GM19324 (cell line): ENCODE results near the gene MOGAT1.
"Not testable (repeated sequence)": the region's sequence is repeated elsewhere in the genome, so short reads cannot be mapped to it uniquely, and the experiment has no call there.

Source experiments
- ATAC-seq: cut with Tn5 transposase; IDR thresholded peaks from one replicate; pipeline ENCODE4 v1.9.1; 2021; ENCODE audit warnings: mild to moderate bottlenecking, moderate library complexity; ENCODE audit not compliant: unreplicated experiment, low FRiP score

MOGAT1 gene

DNA sequence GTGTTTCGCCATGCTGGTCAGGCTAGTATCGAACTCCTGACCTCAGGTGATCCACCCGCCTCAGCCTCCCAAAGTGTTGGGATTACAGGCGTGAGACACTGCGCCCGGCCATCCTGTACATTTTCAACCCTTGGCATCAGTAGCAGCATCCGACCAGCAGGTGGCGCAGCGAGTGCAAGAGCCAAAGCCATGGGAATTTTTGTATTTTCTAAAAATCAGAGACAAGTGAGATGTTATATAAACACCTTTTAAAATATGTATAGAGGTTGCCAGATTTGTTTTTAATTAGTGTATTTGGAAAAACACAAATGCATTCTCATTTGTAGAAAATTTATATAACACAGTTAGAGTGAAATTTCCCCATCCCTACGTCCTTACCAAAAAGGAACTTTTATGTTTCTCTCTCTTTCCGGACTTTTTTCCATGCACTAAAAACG is 36.8 kb downstream of the MOGAT1 start:
- peak; percentile 44 for ATAC-seq

DNA sequence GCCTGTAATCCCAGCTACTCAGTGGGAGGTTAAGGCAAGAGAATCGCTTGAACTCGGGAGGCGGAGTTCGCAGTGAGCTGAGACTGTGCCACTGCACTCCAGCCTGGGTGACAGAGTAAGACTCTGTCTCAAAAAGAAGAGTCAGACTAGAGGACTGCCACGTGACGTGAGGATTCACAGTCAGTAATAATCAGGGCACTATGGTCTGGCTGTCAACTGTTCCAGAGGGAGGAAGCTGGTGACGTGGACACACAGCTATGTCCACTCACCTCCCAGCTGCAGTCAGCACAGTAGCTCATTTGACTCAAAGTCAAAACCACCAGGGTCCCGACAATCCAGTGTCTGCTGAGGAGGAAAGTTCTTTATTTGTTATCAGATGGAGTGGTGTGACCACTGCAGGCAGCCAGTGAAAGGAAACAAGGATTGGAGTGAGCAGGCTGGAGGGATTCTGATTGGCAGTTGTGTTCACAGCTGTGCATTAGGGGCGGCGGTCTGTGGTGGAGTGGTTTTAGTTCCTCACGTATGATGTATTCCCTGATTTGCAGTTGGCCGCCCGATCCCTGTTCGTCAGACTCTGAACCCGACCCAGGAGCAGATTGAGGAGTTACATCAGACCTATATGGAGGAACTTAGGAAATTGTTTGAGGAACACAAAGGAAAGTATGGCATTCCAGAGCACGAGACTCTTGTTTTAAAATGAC is 37.9 kb downstream of the MOGAT1 start:
- no peak for ATAC-seq

DNA sequence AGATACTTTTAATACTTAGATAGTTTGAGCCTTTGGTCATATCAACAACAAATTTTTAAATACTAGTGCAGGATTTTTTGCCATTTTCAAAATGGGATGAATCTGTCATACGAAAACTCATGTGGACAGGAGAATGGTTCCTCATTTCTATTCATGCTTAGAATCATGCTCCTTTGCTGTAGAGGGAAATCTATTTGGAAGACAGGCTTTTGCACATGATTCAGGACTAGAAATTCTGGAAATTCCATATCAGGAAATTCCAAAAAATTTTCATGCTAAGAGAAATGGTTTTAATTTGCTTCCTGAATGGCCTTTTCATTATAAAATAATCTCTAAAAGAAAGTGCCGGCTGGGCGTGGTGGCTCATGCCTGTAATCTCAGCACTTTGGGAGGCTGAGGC is 39.3 kb downstream of the MOGAT1 start:
- ATAC-seq: no peak

- ATAC-seq: no peak
These were observed 40.0 kb downstream of the MOGAT1 start for GRCh38 chr2:222711315-222711940.

DNA sequence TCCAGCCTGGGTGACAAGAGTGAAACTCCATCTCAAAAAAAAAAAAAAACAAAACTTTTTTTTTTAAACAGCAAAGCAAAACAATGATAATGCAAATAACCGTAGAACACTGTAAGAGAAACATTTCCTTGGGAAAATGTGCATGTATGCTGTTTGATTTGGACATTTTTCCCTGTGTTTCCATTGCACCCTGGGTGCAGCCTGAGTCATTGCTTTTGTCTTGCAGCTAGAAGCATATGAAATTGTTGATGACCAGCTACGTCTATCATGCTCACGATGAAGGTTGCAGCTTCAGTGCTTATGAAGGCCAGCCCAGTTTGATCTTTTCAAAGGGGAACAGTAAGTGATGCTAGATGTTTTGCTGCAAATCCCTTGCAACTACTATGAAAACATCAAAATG is 41.5 kb downstream of the MOGAT1 start:
- no peak for ATAC-seq

- no peak for ATAC-seq
These were observed 43.1 kb downstream of the MOGAT1 start for GRCh38 chr2:222714361-222715241.

- no peak for ATAC-seq
These were observed 44.3 kb downstream of the MOGAT1 start for GRCh38 chr2:222715742-222716141.

DNA sequence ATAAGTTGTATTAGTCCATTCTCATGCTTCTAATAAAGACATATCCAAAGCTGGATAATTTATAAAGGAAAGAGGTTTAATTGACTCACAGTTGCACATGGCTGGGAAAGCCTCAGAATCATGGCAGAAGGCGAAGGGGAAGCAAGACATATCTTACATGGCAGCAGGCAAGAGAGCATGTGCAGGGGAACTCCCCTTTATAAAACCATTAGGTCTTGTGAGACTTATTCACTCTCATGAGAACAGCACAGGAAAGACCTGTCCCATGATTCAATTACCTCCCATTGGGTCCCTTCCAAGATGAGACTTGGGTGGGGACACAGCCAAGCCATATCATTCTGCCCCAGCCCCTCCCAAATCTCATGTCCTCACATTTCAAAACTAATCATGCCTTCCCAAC is 48.3 kb downstream of the MOGAT1 start:
- not testable (repeated sequence) for ATAC-seq

- not testable (repeated sequence) for ATAC-seq
These were observed 50.1 kb downstream of the MOGAT1 start for GRCh38 chr2:222721597-222721996.

DNA sequence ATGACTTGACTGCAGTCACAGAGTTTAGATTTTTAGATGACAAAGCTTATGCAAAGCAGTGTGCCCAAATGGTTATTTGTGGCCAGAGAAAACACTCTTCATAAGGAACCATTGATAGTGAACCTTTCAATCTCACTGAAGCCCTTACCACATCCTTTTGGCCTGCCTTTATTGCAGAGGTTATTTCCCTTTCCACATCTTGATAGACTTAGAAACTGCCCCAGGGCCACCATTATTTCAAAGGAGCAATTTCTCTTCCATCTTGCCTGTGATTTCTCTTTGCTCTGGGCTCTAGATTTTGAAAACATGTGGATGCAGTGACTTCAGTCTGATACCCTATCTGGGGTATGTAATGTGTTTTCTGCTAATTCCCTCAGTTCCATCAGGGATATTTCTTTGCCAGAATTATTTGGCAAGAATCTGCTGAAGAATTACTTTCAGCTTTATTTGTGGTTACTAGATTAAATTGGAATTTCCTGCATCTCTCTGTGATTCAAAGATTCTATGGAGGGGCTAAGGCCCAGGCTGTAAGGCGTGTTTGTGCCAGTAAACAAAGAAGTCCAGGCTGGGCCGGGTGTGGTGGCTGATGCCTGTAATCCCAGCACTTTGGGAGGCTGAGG is 51.0 kb downstream of the MOGAT1 start:
- peak; percentile 95 for ATAC-seq

GRCh38 chr2:222724208-222724607 is 52.8 kb downstream of the MOGAT1 start:
- no peak for ATAC-seq

- no peak for ATAC-seq
These were observed 57.2 kb downstream of the MOGAT1 start for GRCh38 chr2:222728621-222729020.

DNA sequence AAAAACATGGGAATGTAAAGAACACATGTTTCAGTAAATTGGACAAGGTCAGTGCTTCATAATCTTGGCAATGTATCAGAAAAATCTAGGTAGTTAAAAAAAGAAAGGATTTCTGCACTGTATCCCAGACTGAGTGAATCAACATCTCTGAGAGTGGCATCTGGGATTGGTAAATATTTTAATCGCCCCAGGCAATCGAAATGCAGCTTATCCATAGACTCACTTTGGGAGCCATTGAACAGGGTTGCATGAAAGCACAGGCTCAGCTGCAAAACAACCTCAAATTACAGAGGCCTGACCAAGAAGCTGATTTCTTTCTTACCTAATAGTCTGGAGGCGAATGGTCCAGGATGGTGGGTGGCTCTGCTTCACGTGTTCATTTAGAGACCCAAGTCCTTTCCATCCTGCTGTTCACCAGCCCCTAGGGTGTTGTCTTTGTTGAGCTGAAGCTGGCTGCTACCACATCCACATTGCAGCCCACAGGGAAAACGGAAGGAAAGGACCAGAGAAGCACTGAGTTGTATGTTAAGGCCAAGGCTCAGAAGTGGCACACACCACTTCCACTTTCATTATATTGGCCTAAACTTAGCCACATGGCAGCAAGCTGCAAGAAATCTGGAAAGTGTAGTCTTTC is 59.0 kb downstream of the MOGAT1 start:
- peak; percentile 71 for ATAC-seq

DNA sequence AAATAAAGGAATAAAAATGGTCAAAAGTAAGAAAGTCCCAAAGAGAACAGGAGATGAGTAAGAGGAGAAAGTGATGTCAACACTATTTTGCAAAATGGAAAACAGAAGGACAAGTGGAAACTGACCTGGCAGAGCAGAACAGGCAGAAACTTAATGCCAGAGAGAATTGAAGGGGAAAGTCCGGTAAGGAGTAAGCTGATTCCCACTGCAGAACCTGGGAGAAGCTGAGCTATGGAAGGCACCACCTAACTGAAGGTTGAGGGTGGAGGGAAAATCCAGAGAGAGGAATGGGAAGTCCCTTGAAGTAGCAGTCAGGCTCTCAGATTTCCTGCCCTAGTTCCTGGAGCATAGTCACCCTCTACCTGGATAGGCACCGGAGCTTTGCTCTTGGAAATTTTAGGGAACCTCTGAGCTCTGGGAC is 59.8 kb downstream of the MOGAT1 start:
- ATAC-seq: no peak

- ATAC-seq: no peak
These were observed 61.2 kb downstream of the MOGAT1 start for GRCh38 chr2:222732489-222733178.

DNA sequence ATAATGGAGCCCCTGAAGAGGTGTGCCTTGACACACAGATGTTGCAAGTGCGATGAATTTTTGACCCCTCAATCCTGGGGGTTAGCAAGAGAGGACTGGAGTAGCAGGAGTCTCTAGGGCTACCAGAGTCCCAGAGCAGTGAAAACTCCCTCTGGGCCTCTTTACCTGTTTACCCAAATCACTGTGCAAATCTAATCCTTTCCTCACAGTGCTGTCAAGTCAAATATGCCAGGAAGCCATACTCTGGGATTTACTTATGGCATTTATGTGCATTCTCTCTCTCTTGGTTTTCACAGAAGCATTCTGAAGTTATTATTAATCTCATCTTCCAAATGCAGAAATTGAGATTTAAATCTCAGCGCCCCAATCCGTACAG is 62.0 kb downstream of the MOGAT1 start:
- no peak for ATAC-seq

DNA sequence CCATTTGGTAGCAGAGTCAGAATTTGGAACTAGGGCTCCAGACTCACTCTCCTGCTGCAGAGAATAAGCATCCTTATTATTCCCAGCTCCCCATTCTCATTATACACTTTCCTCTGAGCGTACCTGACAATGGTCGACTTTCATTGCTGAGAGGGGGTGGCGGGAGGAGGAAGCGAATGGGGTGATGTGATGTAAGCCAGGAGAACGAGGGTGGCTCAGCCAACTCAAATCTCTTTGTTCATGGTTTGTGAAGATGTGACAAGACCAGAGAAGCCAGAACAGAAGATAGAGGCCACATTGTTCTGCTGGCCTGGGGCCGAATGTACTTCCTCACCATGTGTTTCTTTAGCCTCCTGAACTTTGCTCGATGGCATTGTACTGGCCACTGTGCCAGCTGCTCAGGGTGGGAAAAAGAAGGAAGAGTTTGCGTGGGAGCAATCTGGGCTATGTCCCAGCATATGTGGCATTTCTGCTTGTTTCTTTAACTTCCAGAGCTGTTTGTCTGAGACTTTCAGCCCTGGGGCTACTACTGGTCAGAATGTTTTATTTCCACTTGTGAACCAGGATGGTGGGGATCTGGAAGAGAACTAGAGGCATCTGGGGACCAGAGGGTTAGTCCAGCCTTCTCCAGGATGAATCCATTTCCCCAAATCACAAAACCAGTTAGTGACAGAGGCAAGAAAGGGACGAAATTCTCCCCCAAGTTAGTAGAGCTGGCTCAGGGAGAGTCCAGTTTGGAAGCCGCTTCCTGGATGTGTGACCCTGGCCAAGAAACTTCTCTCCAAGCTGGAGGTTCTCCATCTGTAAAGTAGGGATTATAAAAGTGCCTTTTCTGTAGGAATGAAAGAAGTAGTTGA is 62.6 kb downstream of the MOGAT1 start:
- peak; percentile 2 for ATAC-seq

- ATAC-seq: peak; percentile 55
These were observed 63.2 kb downstream of the MOGAT1 start for GRCh38 chr2:222734703-222735014.

DNA sequence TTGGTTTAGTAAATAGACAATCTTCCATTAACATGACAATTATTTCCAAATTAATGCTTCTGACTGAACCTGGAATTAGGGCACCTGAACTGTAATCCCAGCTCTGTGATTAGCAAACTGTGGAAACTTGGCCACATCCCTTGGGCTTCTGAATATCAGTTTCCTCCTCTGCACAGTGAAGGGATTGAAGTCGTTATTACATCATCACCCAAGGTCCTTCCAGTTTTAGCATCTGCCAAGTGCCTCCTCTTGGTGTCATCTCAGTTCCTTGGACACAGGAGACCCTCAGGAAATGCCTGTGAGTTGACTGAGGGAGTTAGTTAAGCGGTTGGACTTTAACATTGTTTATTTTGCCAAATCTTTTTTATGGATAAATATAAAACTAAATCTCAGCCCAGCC is 64.8 kb downstream of the MOGAT1 start:
- ATAC-seq: no peak
